ENCODE data around the gene IFT122. TPM values are rescaled to one million over a fixed set of nuclear protein-coding genes. Genes with fewer than 3 reads are reported as not detected.

The IFT122 gene
- total RNA-seq, 1 donor from 2014 or later = 22.5 TPM

GRCh38 chr3:129555153-129555550, 115.1 kb downstream of the IFT122 start:
- intact Hi-C loops (cut with micrococcal nuclease) = no loop called here

- intact Hi-C loops (cut with micrococcal nuclease) = no loop called here
Measured at GRCh38 chr3:129555616-129556357, 115.8 kb downstream of the IFT122 start.

GRCh38 chr3:129556358-129556695, 116.3 kb downstream of the IFT122 start:
- intact Hi-C loops (cut with micrococcal nuclease) = no loop called here

- intact Hi-C loops (cut with micrococcal nuclease) = no loop called here
Measured at GRCh38 chr3:129556890-129557547, 117.0 kb downstream of the IFT122 start.

GRCh38 chr3:129557548-129557894, 117.5 kb downstream of the IFT122 start:
- intact Hi-C loops (cut with micrococcal nuclease) = no loop called here

- intact Hi-C loops (cut with micrococcal nuclease) = no loop called here
Measured at GRCh38 chr3:129558081-129558771, 118.2 kb downstream of the IFT122 start.

GRCh38 chr3:129558772-129559564, 118.9 kb downstream of the IFT122 start:
- intact Hi-C loops (cut with micrococcal nuclease) = no loop called here

GRCh38 chr3:129559565-129560079, 119.6 kb downstream of the IFT122 start:
- intact Hi-C loops (cut with micrococcal nuclease) = no loop called here

GRCh38 chr3:129560269-129560787, 120.3 kb downstream of the IFT122 start:
- intact Hi-C loops (cut with micrococcal nuclease) = no loop called here

GRCh38 chr3:129560911-129561594, 121.0 kb downstream of the IFT122 start:
- intact Hi-C loops (cut with micrococcal nuclease) = no loop called here

- intact Hi-C loops (cut with micrococcal nuclease) = no loop called here
Measured at GRCh38 chr3:129561619-129562248, 121.7 kb downstream of the IFT122 start.

- intact Hi-C loops (cut with micrococcal nuclease) = no loop called here
Measured at GRCh38 chr3:129562803-129563202, 122.8 kb downstream of the IFT122 start.

- intact Hi-C loops (cut with micrococcal nuclease) = no loop called here
Measured at GRCh38 chr3:129563332-129563731, 123.3 kb downstream of the IFT122 start.

- intact Hi-C loops (cut with micrococcal nuclease) = no loop called here
Measured at GRCh38 chr3:129563850-129564535, 124.0 kb downstream of the IFT122 start.

GRCh38 chr3:129564981-129565644, 125.1 kb downstream of the IFT122 start:
- intact Hi-C loops (cut with micrococcal nuclease) = no loop called here

- intact Hi-C loops (cut with micrococcal nuclease) = no loop called here
Measured at GRCh38 chr3:129565902-129566301, 125.9 kb downstream of the IFT122 start.

GRCh38 chr3:129567176-129567705, 127.2 kb downstream of the IFT122 start:
- intact Hi-C loops (cut with micrococcal nuclease) = no loop called here

GRCh38 chr3:129567939-129568338, 127.9 kb downstream of the IFT122 start:
- intact Hi-C loops (cut with micrococcal nuclease) = no loop called here

GRCh38 chr3:129569856-129570255, 129.8 kb downstream of the IFT122 start:
- intact Hi-C loops (cut with micrococcal nuclease) = no loop called here
